IMR-90 (cell line): Measurements from ENCODE around the gene PDIA4. TPM values are rescaled to one million over a fixed set of nuclear protein-coding genes. Genes with fewer than 3 reads are reported as not detected.

ENCODE experiments used
- ATAC-seq: fragments of 200-7000 bp; cut with Tn5 transposase; 2 replicates; pipeline ENCODE4 v1.9.1; 2020; ENCODE audit warnings: low read depth, mild to moderate bottlenecking, moderate library complexity
- BruUV-seq: library from RNA; stranded (reverse); fragments of 400-500 nt; replicated peaks from 2 replicates; lab custom pipeline; 2021; lab: Mats Ljungman, UMichigan
- CTCF ChIA-PET: fragments of 300-600 bp; formaldehyde crosslinking; extraction: SDS; loops from one replicate; lab custom pipeline; 2021; ENCODE audit warnings: antibody characterized with exemption; lab: Yijun Ruan, JAX
- POLR2A ChIA-PET: fragments of 300-600 bp; sonication (Branson Sonifier 250); formaldehyde crosslinking; loops from one replicate; lab custom pipeline; 2022; ENCODE audit warnings: antibody characterized with exemption; ENCODE audit not compliant: unreplicated experiment; lab: Charles Lee
- DNase-seq: peaks from one replicate; pipeline ENCODE4 v3.0.0; 2013
- H2AFZ ChIP-seq: replicated peaks from 2 replicates; pipeline ENCODE3; 2013; ENCODE audit warnings: low read length, mild to moderate bottlenecking; ENCODE audit not compliant: poor library complexity
- H2AK5ac ChIP-seq: 2 replicates; pipeline ENCODE4 v1.6.1; 2013; ENCODE audit warnings: low read depth, low read length, inconsistent platforms
- H2AK9ac ChIP-seq: replicated peaks from 2 replicates; pipeline ENCODE3; 2013; ENCODE audit warnings: mild to moderate bottlenecking, low read depth, low read length, moderate library complexity; ENCODE audit not compliant: poor library complexity
- H2BK120ac ChIP-seq: 2 replicates; pipeline ENCODE4 v1.6.1; 2013; ENCODE audit warnings: low read depth, low read length, inconsistent platforms
- H2BK15ac ChIP-seq: 3 replicates; pipeline ENCODE4 v1.6.1; 2013; ENCODE audit warnings: low read depth, low read length, inconsistent platforms
- H2BK20ac ChIP-seq: 2 replicates; pipeline ENCODE4 v1.6.1; 2013; ENCODE audit warnings: low read depth, mild to moderate bottlenecking, inconsistent platforms, low read length, moderate library complexity
- H2BK5ac ChIP-seq: 2 replicates; pipeline ENCODE4 v1.6.1; 2013; ENCODE audit warnings: mild to moderate bottlenecking, low read depth, low read length, inconsistent platforms; ENCODE audit not compliant: poor library complexity, severe bottlenecking
- H3K14ac ChIP-seq: replicated peaks from 2 replicates; pipeline ENCODE4 v1.6.1; 2013; ENCODE audit warnings: low read depth, low read length, inconsistent platforms
- H3K18ac ChIP-seq: 2 replicates; pipeline ENCODE4 v1.6.1; 2013; ENCODE audit warnings: low read depth, low read length, control low read depth
- H3K23ac ChIP-seq: 2 replicates; pipeline ENCODE4 v1.6.1; 2013; ENCODE audit warnings: low read depth, low read length, inconsistent platforms
- H3K27ac ChIP-seq: 2 replicates; pipeline ENCODE4 v1.5.1; 2013; ENCODE audit warnings: mild to moderate bottlenecking, control low read depth, low read length; ENCODE audit not compliant: insufficient read depth
- H3K27me3 ChIP-seq: 2 replicates; pipeline ENCODE4 v1.6.1; 2013; ENCODE audit warnings: low read length; ENCODE audit not compliant: control insufficient read depth, insufficient read depth
- H3K36me3 ChIP-seq: 2 replicates; pipeline ENCODE4 v1.6.1; 2013; ENCODE audit warnings: low read length, mixed read lengths; ENCODE audit not compliant: control insufficient read depth, insufficient read depth
- H3K4ac ChIP-seq: 2 replicates; pipeline ENCODE4 v1.6.1; 2013; ENCODE audit warnings: low read depth, low read length, inconsistent platforms
- H3K4me1 ChIP-seq: 2 replicates; pipeline ENCODE4 v1.6.1; 2013; ENCODE audit warnings: low read length, mixed read lengths; ENCODE audit not compliant: control insufficient read depth, insufficient read depth
- H3K4me2 ChIP-seq: 2 replicates; pipeline ENCODE4 v1.6.1; 2013; ENCODE audit warnings: low read depth, mild to moderate bottlenecking, control low read depth, low read length, moderate library complexity
- H3K4me3 ChIP-seq: 2 replicates; pipeline ENCODE4 v1.5.1; 2013; ENCODE audit warnings: low read depth, mild to moderate bottlenecking, control low read depth, low read length, moderate library complexity; ENCODE audit not compliant: insufficient read depth
- H3K56ac ChIP-seq: 2 replicates; pipeline ENCODE4 v1.6.1; 2013; ENCODE audit warnings: low read length, inconsistent platforms; ENCODE audit not compliant: insufficient read depth; ENCODE audit errors: extremely low read depth
- H3K79me1 ChIP-seq, 2 experiments: 2 replicates each; pipeline ENCODE4 v1.6.1; 2013; ENCODE audit warnings: low read length in 2 of 2, inconsistent platforms in 1 of 2, low read depth in 1 of 2
- H3K9ac ChIP-seq: 2 replicates; pipeline ENCODE4 v1.6.1; 2013; ENCODE audit warnings: low read depth, low read length, control low read depth
- H3K9me1 ChIP-seq: 2 replicates; pipeline ENCODE4 v1.6.1; 2013; ENCODE audit warnings: low read length, inconsistent platforms; ENCODE audit not compliant: insufficient read depth
- H3K9me3 ChIP-seq: 2 replicates; pipeline ENCODE4 v1.6.1; 2013; ENCODE audit warnings: low read length; ENCODE audit not compliant: control insufficient read depth, insufficient read depth
- H4K20me1 ChIP-seq: 2 replicates; pipeline ENCODE4 v1.6.1; 2013; ENCODE audit warnings: low read length, inconsistent platforms; ENCODE audit not compliant: insufficient read depth
- H4K5ac ChIP-seq: 2 replicates; pipeline ENCODE4 v1.6.1; 2013; ENCODE audit warnings: mild to moderate bottlenecking, low read depth, low read length, control low read depth
- H4K8ac ChIP-seq, 2 experiments: 2 replicates each; pipeline ENCODE4 v1.6.1; 2013; ENCODE audit warnings: low read depth in 2 of 2, low read length in 2 of 2, control low read depth in 1 of 2, inconsistent platforms in 1 of 2
- H4K91ac ChIP-seq: 2 replicates; pipeline ENCODE4 v1.6.1; 2013; ENCODE audit warnings: low read depth, low read length, inconsistent platforms; ENCODE audit not compliant: insufficient read depth
- BHLHE40 ChIP-seq: fragments of 150-350 bp; IDR thresholded peaks from 2 replicates; pipeline ENCODE4 v1.6.1; 2016; ENCODE audit warnings: mild to moderate bottlenecking, low read depth, low read length
- CEBPB ChIP-seq: IDR thresholded peaks from 2 replicates; pipeline ENCODE4 v1.6.1; 2012; ENCODE audit warnings: low read depth, low read length, improper control_type of control experiment
- CHD1 ChIP-seq: IDR thresholded peaks from 2 replicates; pipeline ENCODE4 v1.6.1; 2012; ENCODE audit warnings: low read depth, low read length, improper control_type of control experiment
- CTCF ChIP-seq: conservative IDR thresholded peaks from 2 replicates; pipeline ENCODE4 v1.5.1; 2012; ENCODE audit warnings: mild to moderate bottlenecking, low read depth, low read length, improper control_type of control experiment
- ELK1 ChIP-seq: fragments of 150-350 bp; IDR thresholded peaks from 2 replicates; pipeline ENCODE4 v1.6.1; 2016; ENCODE audit warnings: low read depth, mild to moderate bottlenecking, low read length, moderate library complexity, borderline replicate concordance
- FOS ChIP-seq: fragments of 150-350 bp; IDR thresholded peaks from 2 replicates; pipeline ENCODE4 v1.6.1; 2016; ENCODE audit warnings: low read depth, low read length
- MAFK ChIP-seq: IDR thresholded peaks from 2 replicates; pipeline ENCODE4 v1.6.1; 2012; ENCODE audit warnings: low read depth, low read length, improper control_type of control experiment
- MAZ ChIP-seq: IDR thresholded peaks from 2 replicates; pipeline ENCODE4 v1.6.1; 2012; ENCODE audit warnings: low read depth, mild to moderate bottlenecking, low read length, improper control_type of control experiment, moderate library complexity, borderline replicate concordance
- MXI1 ChIP-seq: IDR thresholded peaks from 2 replicates; pipeline ENCODE4 v1.6.1; 2012; ENCODE audit warnings: low read depth, mild to moderate bottlenecking, low read length, moderate library complexity, borderline replicate concordance
- NFE2L2 ChIP-seq: fragments of 150-350 bp; IDR thresholded peaks from 2 replicates; pipeline ENCODE4 v1.6.1; 2016; ENCODE audit warnings: low read depth, mild to moderate bottlenecking, low read length
- POLR2A ChIP-seq: IDR thresholded peaks from 2 replicates; pipeline ENCODE4 v1.6.1; 2012; ENCODE audit warnings: mild to moderate bottlenecking, low read depth, low read length
- RAD21 ChIP-seq: IDR thresholded peaks from 2 replicates; pipeline ENCODE4 v1.6.1; 2012; ENCODE audit warnings: low read length, improper control_type of control experiment
- RCOR1 ChIP-seq: IDR thresholded peaks from 2 replicates; pipeline ENCODE4 v1.6.1; 2012; ENCODE audit warnings: mild to moderate bottlenecking, low read length, improper control_type of control experiment; ENCODE audit not compliant: insufficient replicate concordance
- RFX5 ChIP-seq: IDR thresholded peaks from 2 replicates; pipeline ENCODE4 v1.8.0; 2012; ENCODE audit warnings: low read depth, mild to moderate bottlenecking, low read length, moderate library complexity
- SMC3 ChIP-seq: fragments of 150-350 bp; IDR thresholded peaks from 2 replicates; pipeline ENCODE4 v1.6.1; 2016; ENCODE audit warnings: low read depth, mild to moderate bottlenecking, antibody characterized with exemption, low read length, moderate library complexity
- USF2 ChIP-seq: fragments of 150-350 bp; IDR thresholded peaks from 2 replicates; pipeline ENCODE4 v1.6.1; 2017; ENCODE audit warnings: mild to moderate bottlenecking, antibody characterized with exemption, low read length, low read depth
- dilution Hi-C: fragments of 300-500 bp; cut with HindIII; formaldehyde crosslinking; loops from one replicate; pipeline ENCODE4 v1.14.3; 2018; ENCODE audit warnings: low sequenced_read_pairs; ENCODE audit not compliant: unreplicated experiment
- in situ Hi-C: fragments of 300-500 bp; cut with MboI; formaldehyde crosslinking; loops from 3 replicates; pipeline ENCODE4 v1.14.3; 2019; ENCODE audit warnings: low sequenced_read_pairs, inconsistent platforms, mixed read lengths
- intact Hi-C: fragments of 100-400 bp; cut with micrococcal nuclease; formaldehyde crosslinking; loops from 2 replicates; pipeline ENCODE4 v1.10.0; 2022
- polyA plus RNA-seq, 3 experiments: library from polyadenylated mRNA; depleted of rRNA; stranded (reverse); fragments of >200 nt; gene quantifications; 2 replicates each; pipeline ENCODE4 v1.2.3, GENCODE V29; 2012; ENCODE audit warnings: low replicate concordance in 1 of 3
- total RNA-seq: library from RNA; depleted of rRNA; stranded (reverse); fragments of >200 nt; gene quantifications from 2 replicates; pipeline ENCODE4 v1.2.3, GENCODE V29; 2012

PDIA4 gene
- total and polyA plus RNA-seq, 2 of the 4 experiments (the other 2 are of a cell fraction) = 241 to 304 TPM

GRCh38 chr7:149063476-149063875, 35.2 kb upstream of the PDIA4 start:
- H3K36me3 ChIP-seq = no peaks in the 10 kb centered on the region
- no peak overlapping the region for H2AFZ ChIP-seq
- H3K9me1 ChIP-seq = no peaks in the 10 kb centered on the region; the same call in 1 of the 2 replicates
- no peaks in the 10 kb centered on the region for H3K27me3 ChIP-seq
- no peak overlapping the region for H2AK9ac ChIP-seq
- H3K9ac ChIP-seq = no peak overlapping the region
- no peak overlapping the region for H3K4me2 ChIP-seq
- H3K23ac ChIP-seq = no peak overlapping the region
- ChIA-PET POLR2A (no interaction called here), CTCF (no interaction called here)
- dilution Hi-C loops (no loop called here), intact Hi-C loops (no loop called here), in situ Hi-C loops (no loop called here)
- H3K4me3 ChIP-seq = no peak overlapping the region
- H3K4me1 ChIP-seq = peaks cover 2% of the 10 kb centered on the region; the same call in 1 of the 2 replicates
- no TSS peak for BruUV-seq
- H2BK5ac ChIP-seq = no peak overlapping the region
- H4K20me1 ChIP-seq = no peaks in the 10 kb centered on the region
- H2BK120ac ChIP-seq = no peak overlapping the region
- TF ChIP-seq BHLHE40 (no peak), RCOR1 (no peak), RFX5 (no peak), MAZ (no peak), USF2 (no peak), NFE2L2 (no peak), POLR2A (no peak), CHD1 (no peak), CEBPB (no peak), ELK1 (no peak), MAFK (no peak), SMC3 (no peak), MXI1 (no peak), CTCF (no peak), RAD21 (no peak), FOS (no peak)
- H4K91ac ChIP-seq = no peak overlapping the region
- H4K8ac ChIP-seq = no peak overlapping the region
- H2BK15ac ChIP-seq = no peak overlapping the region
- no peak overlapping the region for H3K27ac ChIP-seq
- H3K14ac ChIP-seq = no peak overlapping the region
- H3K79me1 ChIP-seq = 0 out of 4 replicates have a peak, but pooled peaks cover 0 to 4% of the 10 kb centered on the region in 2 experiments
- no peak overlapping the region for H3K18ac ChIP-seq
- no peaks in the 10 kb centered on the region for H3K9me3 ChIP-seq
- H2AK5ac ChIP-seq = no peak overlapping the region
- H4K5ac ChIP-seq = no peak overlapping the region
- H3K4ac ChIP-seq = no peak overlapping the region
- H3K56ac ChIP-seq = no peak overlapping the region
- DNase-seq (no peak), ATAC-seq (no peak)
- H2BK20ac ChIP-seq = no peak overlapping the region
